Cortex of kidney (tissue), 1 donor: ENCODE measurements around the gene DGKB.

Source experiments
- DNase-seq: peaks from one replicate; lab custom pipeline; 2025; lab: John Stamatoyannopoulos, UW

Gene DGKB

GRCh38 chr7:14902589-14903067, at the start of gene DGKB:
DGKB (minus strand) TSS chr7:14902751.
- DNase-seq, result no peak

GRCh38 chr7:14950013-14950412, 47.5 kb upstream of the DGKB start:
- DNase-seq, result no peak

GRCh38 chr7:14938181-14938580, 35.6 kb upstream of the DGKB start:
- DNase-seq, result no peak

GRCh38 chr7:14937581-14937980, 35.0 kb upstream of the DGKB start:
- no peak for DNase-seq

- DNase-seq, result no peak
Observed at GRCh38 chr7:14936554-14936953, 34.0 kb upstream of the DGKB start.

- DNase-seq, result no peak
Observed at GRCh38 chr7:14934839-14935238, 32.3 kb upstream of the DGKB start.

GRCh38 chr7:14931511-14932215, 29.1 kb upstream of the DGKB start:
- no peak for DNase-seq

- no peak for DNase-seq
Observed at GRCh38 chr7:14924398-14924797, 21.8 kb upstream of the DGKB start.

GRCh38 chr7:14911077-14911476, 8.5 kb upstream of the DGKB start:
- DNase-seq, result no peak

GRCh38 chr7:14908697-14909096, 6.1 kb upstream of the DGKB start:
- no peak for DNase-seq

- DNase-seq, result no peak
Observed at GRCh38 chr7:14905764-14906163, 3.2 kb upstream of the DGKB start.

GRCh38 chr7:14900051-14900450, 2.5 kb downstream of the DGKB start:
- no peak for DNase-seq

- no peak for DNase-seq
Observed at GRCh38 chr7:14899030-14899429, 3.5 kb downstream of the DGKB start.

- DNase-seq, result no peak
Observed at GRCh38 chr7:14896461-14896860, 6.1 kb downstream of the DGKB start.

- no peak for DNase-seq
Observed at GRCh38 chr7:14894826-14895225, 7.7 kb downstream of the DGKB start.

GRCh38 chr7:14892961-14893360, 9.6 kb downstream of the DGKB start:
- no peak for DNase-seq

- no peak for DNase-seq
Observed at GRCh38 chr7:14891289-14891688, 11.3 kb downstream of the DGKB start.

- no peak for DNase-seq
Observed at GRCh38 chr7:14888962-14889361, 13.6 kb downstream of the DGKB start.

GRCh38 chr7:14886533-14886932, 16.0 kb downstream of the DGKB start:
- DNase-seq, result no peak

- no peak for DNase-seq
Observed at GRCh38 chr7:14875941-14876587, 26.5 kb downstream of the DGKB start.

GRCh38 chr7:14871880-14872279, 30.7 kb downstream of the DGKB start:
- DNase-seq, result no peak

- DNase-seq, result no peak
Observed at GRCh38 chr7:14870394-14870793, 32.2 kb downstream of the DGKB start.

GRCh38 chr7:14868937-14869336, 33.6 kb downstream of the DGKB start:
- no peak for DNase-seq

- DNase-seq, result no peak
Observed at GRCh38 chr7:14861456-14861855, 41.1 kb downstream of the DGKB start.
